IgD-negative memory B cell (primary cell): ENCODE data around the gene HPSE2. TPM values are rescaled to one million over a fixed set of nuclear protein-coding genes. Genes with fewer than 3 reads are reported as not detected.
"Not testable (repeated sequence)": the region's sequence is repeated elsewhere in the genome, so short reads cannot be mapped to it uniquely, and the experiment has no call there.

Experiments
- H3K27ac Mint-ChIP-seq, 3 donors: one replicate each; pipeline ENCODE4 v1.8.0; 2020 to 2022; ENCODE audit warnings: mild to moderate bottlenecking in 3 of 3, mixed read lengths in 3 of 3, moderate library complexity in 1 of 3
- H3K27me3 Mint-ChIP-seq: one replicate; pipeline ENCODE4 v1.8.0; 2021; ENCODE audit warnings: mixed read lengths
- H3K36me3 Mint-ChIP-seq: one replicate; pipeline ENCODE4 v1.8.0; 2020; ENCODE audit warnings: mild to moderate bottlenecking, mixed read lengths
- H3K4me1 Mint-ChIP-seq, 3 donors: one replicate each; pipeline ENCODE4 v1.8.0; 2020 to 2022; ENCODE audit warnings: mixed read lengths in 3 of 3, mild to moderate bottlenecking in 1 of 3
- H3K4me3 Mint-ChIP-seq, 4 donors: one replicate each; pipeline ENCODE4 v1.8.0; 2020 to 2022; ENCODE audit warnings: mild to moderate bottlenecking in 4 of 4, mixed read lengths in 4 of 4, moderate library complexity in 3 of 4
- H3K9me3 Mint-ChIP-seq, 3 donors: one replicate each; pipeline ENCODE4 v1.8.0; 2020 to 2021; ENCODE audit warnings: mixed read lengths in 3 of 3, mild to moderate bottlenecking in 1 of 3
- polyA plus RNA-seq: library from polyadenylated mRNA; unstranded; fragments of 300-500 nt; fragmentation: Illumina TruSeq; gene quantifications from one replicate; pipeline ENCODE4 v1.2.3, GENCODE V29; 2021

HPSE2 gene
- polyA plus RNA-seq, 1 donor from 2014 or later: not detected

- H3K27me3 Mint-ChIP-seq: peaks cover 2% of the 10 kb centered on the region
- H3K4me1 Mint-ChIP-seq: no peaks in the 10 kb centered on the region
- H3K36me3 Mint-ChIP-seq: peaks cover 1% of the 10 kb centered on the region
- no peak overlapping the region for H3K4me3 Mint-ChIP-seq
- peaks cover 2 to 9% (median 4%) of the 10 kb centered on the region in 3 donors for H3K9me3 Mint-ChIP-seq
- H3K27ac Mint-ChIP-seq: no peak overlapping the region
These were observed 286.3 kb downstream of the HPSE2 start for GRCh38 chr10:98949306-98949705.

DNA sequence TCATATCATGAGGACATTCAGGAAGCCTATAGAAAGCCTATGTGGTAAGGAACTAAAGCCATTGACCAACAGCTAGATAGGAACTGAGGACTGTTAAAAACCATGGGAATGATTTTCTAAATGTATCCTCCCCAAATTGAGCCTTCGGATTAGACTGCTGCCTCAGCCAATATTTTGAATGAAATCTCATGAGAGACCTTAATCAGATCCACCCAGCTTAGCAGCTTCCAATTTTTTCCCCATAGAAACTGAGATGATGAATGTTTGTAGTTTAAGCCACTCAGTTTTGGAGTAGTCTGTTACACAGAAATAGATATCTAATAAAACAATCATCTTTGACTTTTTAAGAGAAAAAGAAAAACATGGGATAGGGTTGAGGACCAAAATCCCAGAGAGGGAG is 292.0 kb downstream of the HPSE2 start:
- Mint-ChIP-seq H3K27ac (no peak overlapping the region), H3K27me3 (no peaks in the 10 kb centered on the region), H3K9me3 (peaks cover 4 to 9% (median 5%) of the 10 kb centered on the region in 3 donors), H3K4me3 (no peak overlapping the region), H3K36me3 (peaks cover 1% of the 10 kb centered on the region), H3K4me1 (no peaks in the 10 kb centered on the region)

DNA sequence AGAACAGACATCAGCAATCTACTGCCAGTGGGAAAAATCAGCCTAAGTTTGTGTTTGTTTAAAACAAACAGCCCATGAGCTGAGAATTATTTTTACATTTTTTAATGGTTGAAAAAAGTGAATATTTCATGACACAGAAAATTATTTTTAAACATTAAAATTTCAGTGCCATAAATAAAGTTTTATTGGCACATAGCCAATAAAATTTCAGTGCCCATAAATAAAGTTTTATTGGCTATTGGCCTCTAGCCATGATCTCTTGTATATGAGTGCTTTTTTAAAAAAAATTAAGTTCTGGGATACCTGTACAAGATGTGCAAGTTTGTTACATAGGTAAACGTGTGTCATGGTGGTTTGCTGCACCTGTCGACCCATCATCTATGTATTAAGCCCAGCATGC is 305.9 kb downstream of the HPSE2 start:
- peaks cover 2% of the 10 kb centered on the region for H3K36me3 Mint-ChIP-seq
- H3K4me1 Mint-ChIP-seq: no peaks in the 10 kb centered on the region
- H3K27me3 Mint-ChIP-seq: peaks cover 2% of the 10 kb centered on the region
- peaks cover 0 to 15% (median 7%) of the 10 kb centered on the region in 3 donors for H3K9me3 Mint-ChIP-seq
- no peak overlapping the region for H3K27ac Mint-ChIP-seq
- H3K4me3 Mint-ChIP-seq: no peak overlapping the region

- Mint-ChIP-seq H3K27ac (no peak overlapping the region), H3K4me3 (no peak overlapping the region), H3K4me1 (no peaks in the 10 kb centered on the region), H3K36me3 (no peaks in the 10 kb centered on the region), H3K9me3 (peaks cover 0 to 3% (median 0%) of the 10 kb centered on the region in 3 donors), H3K27me3 (peaks cover 2% of the 10 kb centered on the region)
These were observed 310.0 kb downstream of the HPSE2 start for GRCh38 chr10:98925651-98926050.

GRCh38 chr10:98924526-98924925 is 311.1 kb downstream of the HPSE2 start:
- Mint-ChIP-seq H3K36me3 (no peaks in the 10 kb centered on the region), H3K27me3 (peaks cover 2% of the 10 kb centered on the region), H3K4me3 (no peak overlapping the region), H3K9me3 (no peaks in the 10 kb centered on the region), H3K27ac (no peak overlapping the region), H3K4me1 (no peaks in the 10 kb centered on the region)

GRCh38 chr10:98921316-98921715 is 314.3 kb downstream of the HPSE2 start:
- no peak overlapping the region for H3K27ac Mint-ChIP-seq
- peaks cover 0 to 2% (median 0%) of the 10 kb centered on the region in 3 donors for H3K9me3 Mint-ChIP-seq
- H3K36me3 Mint-ChIP-seq: no peaks in the 10 kb centered on the region
- no peaks in the 10 kb centered on the region for H3K4me1 Mint-ChIP-seq
- no peak overlapping the region for H3K4me3 Mint-ChIP-seq
- peaks cover under 1% of the 10 kb centered on the region for H3K27me3 Mint-ChIP-seq

- peaks cover 0 to 2% (median 0%) of the 10 kb centered on the region in 3 donors for H3K9me3 Mint-ChIP-seq
- no peaks in the 10 kb centered on the region for H3K4me1 Mint-ChIP-seq
- no peak overlapping the region for H3K27ac Mint-ChIP-seq
- no peaks in the 10 kb centered on the region for H3K27me3 Mint-ChIP-seq
- H3K4me3 Mint-ChIP-seq: no peak overlapping the region
- H3K36me3 Mint-ChIP-seq: no peaks in the 10 kb centered on the region
These were observed 314.8 kb downstream of the HPSE2 start for GRCh38 chr10:98920807-98921206.

GRCh38 chr10:98920360-98920759 is 315.3 kb downstream of the HPSE2 start:
- Mint-ChIP-seq H3K27ac (no peak overlapping the region), H3K4me1 (no peaks in the 10 kb centered on the region), H3K9me3 (peaks cover 0 to 2% (median 0%) of the 10 kb centered on the region in 3 donors), H3K27me3 (no peaks in the 10 kb centered on the region), H3K36me3 (no peaks in the 10 kb centered on the region), H3K4me3 (no peak overlapping the region)

- Mint-ChIP-seq H3K9me3 (peaks cover 0 to 2% (median 0%) of the 10 kb centered on the region in 3 donors), H3K27ac (no peak overlapping the region), H3K4me1 (no peaks in the 10 kb centered on the region), H3K36me3 (no peaks in the 10 kb centered on the region), H3K4me3 (no peak overlapping the region), H3K27me3 (no peaks in the 10 kb centered on the region)
These were observed 315.8 kb downstream of the HPSE2 start for GRCh38 chr10:98919899-98920298.

DNA sequence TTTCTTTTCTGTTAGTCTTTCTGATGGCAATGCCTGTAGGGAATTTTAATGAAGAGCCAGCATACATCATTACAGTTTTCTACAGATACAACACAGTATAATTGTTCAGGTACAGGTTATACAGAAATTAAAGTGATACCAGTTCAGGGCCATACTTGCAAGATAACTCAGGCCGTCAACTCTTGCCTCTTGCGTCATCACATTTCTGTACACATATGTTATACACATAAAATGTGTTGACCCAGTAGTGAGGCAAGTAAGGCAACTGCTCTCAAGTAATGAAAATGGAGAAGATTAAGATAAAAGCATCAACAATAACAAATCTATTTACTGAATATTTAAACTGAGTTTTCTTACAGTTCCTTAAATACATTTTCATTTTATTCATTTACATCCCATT is 317.8 kb downstream of the HPSE2 start:
- Mint-ChIP-seq H3K4me1 (no peaks in the 10 kb centered on the region), H3K36me3 (no peaks in the 10 kb centered on the region), H3K4me3 (no peak overlapping the region), H3K9me3 (peaks cover 0 to 2% (median 0%) of the 10 kb centered on the region in 3 donors), H3K27me3 (no peaks in the 10 kb centered on the region), H3K27ac (no peak overlapping the region)

DNA sequence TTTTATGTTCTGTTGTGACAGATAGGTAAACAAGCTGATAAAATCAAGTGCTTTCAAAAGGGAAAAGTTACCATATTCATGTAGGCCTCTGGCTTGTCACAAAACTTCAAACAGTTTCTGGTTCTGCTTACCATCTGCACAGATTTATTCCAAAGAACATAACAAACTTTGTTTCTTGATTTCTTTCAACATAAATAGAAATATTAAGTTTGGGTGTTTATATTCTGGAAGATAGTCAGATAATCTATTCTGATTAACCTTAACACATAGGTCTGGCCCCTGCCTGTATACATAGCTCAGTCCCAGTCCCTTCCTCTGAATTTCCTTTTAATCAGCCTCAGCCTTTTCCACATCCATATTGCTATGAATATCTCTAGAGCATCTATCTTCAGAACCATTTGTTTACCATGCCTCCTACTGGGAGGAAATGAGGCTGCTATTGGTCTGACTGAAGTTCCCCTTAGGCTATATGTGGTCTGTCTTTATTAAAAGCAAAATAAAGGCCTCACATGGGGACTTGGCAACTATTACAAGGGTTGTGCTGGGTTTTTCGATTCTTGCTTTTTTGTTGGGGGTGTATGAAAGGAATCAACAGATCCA is 319.0 kb downstream of the HPSE2 start:
- H3K9me3 Mint-ChIP-seq: peaks cover 0 to 2% (median 0%) of the 10 kb centered on the region in 3 donors
- H3K4me3 Mint-ChIP-seq: no peak overlapping the region
- H3K27me3 Mint-ChIP-seq: no peaks in the 10 kb centered on the region
- no peaks in the 10 kb centered on the region for H3K4me1 Mint-ChIP-seq
- no peak overlapping the region for H3K27ac Mint-ChIP-seq
- no peaks in the 10 kb centered on the region for H3K36me3 Mint-ChIP-seq

GRCh38 chr10:98915911-98916310 is 319.7 kb downstream of the HPSE2 start:
- Mint-ChIP-seq H3K4me3 (no peak overlapping the region), H3K9me3 (peaks cover 0 to 2% (median 0%) of the 10 kb centered on the region in 3 donors), H3K36me3 (no peaks in the 10 kb centered on the region), H3K27me3 (no peaks in the 10 kb centered on the region), H3K27ac (no peak overlapping the region), H3K4me1 (no peaks in the 10 kb centered on the region)

GRCh38 chr10:98910546-98910945 is 325.1 kb downstream of the HPSE2 start:
- no peaks in the 10 kb centered on the region for H3K36me3 Mint-ChIP-seq
- no peak overlapping the region for H3K4me3 Mint-ChIP-seq
- no peaks in the 10 kb centered on the region for H3K9me3 Mint-ChIP-seq
- H3K4me1 Mint-ChIP-seq: no peaks in the 10 kb centered on the region
- H3K27me3 Mint-ChIP-seq: no peaks in the 10 kb centered on the region
- no peak overlapping the region for H3K27ac Mint-ChIP-seq

GRCh38 chr10:98910048-98910447 is 325.6 kb downstream of the HPSE2 start:
- H3K4me1 Mint-ChIP-seq: no peaks in the 10 kb centered on the region
- H3K36me3 Mint-ChIP-seq: no peaks in the 10 kb centered on the region
- H3K9me3 Mint-ChIP-seq: no peaks in the 10 kb centered on the region
- H3K4me3 Mint-ChIP-seq: no peak overlapping the region
- no peaks in the 10 kb centered on the region for H3K27me3 Mint-ChIP-seq
- H3K27ac Mint-ChIP-seq: no peak overlapping the region

DNA sequence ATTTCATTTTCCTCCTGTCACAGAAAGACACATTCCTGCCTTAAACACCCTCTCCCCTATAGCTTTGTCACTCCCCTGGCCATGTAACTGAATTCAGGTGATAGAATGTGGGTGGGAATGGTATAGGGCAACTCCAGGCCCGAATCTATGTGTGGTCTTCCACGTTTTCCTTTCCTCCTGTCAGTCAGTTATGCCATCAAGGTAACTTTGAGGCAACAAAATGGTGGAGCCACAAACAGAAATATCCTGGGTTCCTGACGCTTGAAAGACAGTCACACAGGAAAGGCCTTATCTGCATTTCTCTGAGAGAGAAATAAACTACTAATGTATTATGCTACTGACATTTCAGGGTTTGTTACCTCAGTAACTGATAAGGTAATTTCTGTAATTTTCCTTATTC is 326.8 kb downstream of the HPSE2 start:
- H3K4me3 Mint-ChIP-seq: no peak overlapping the region
- no peaks in the 10 kb centered on the region for H3K27me3 Mint-ChIP-seq

DNA sequence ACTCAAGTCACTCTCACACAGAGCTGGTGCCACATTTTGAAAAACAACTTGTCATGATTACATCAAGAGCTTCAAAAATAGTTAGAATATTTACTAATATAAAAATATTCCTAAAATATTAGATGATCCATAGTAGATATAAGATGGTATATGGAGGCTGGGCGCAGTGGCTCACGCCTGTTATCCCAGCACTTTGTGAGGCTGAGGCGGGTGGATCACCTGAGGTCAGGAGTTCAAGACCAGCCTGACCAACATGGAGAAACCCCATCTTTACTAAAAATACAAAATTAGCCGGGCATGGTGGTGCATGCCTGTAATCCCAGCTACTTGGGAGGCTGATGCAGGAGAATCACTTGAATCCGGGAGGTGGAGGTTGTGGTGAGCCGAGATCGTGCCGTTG is 327.4 kb downstream of the HPSE2 start:
- not testable (repeated sequence) for H3K9me3 Mint-ChIP-seq, H3K4me1 Mint-ChIP-seq, H3K27me3 Mint-ChIP-seq, H3K36me3 Mint-ChIP-seq, H3K27ac Mint-ChIP-seq, H3K4me3 Mint-ChIP-seq

More for the DNA sequence above, 326.8 kb downstream of the HPSE2 start:
- no peaks in the 10 kb centered on the region for H3K4me1 Mint-ChIP-seq
- no peaks in the 10 kb centered on the region for H3K36me3 Mint-ChIP-seq
- no peak overlapping the region for H3K27ac Mint-ChIP-seq
- no peaks in the 10 kb centered on the region for H3K9me3 Mint-ChIP-seq
